A549 (cell line): Measurements from ENCODE around the gene ITGB1BP1.

Source experiments
- CTCF ChIP-seq: fragments of >200 bp; sonication (Bioruptor Twin); formaldehyde crosslinking; IDR thresholded peaks from 3 replicates; pipeline ENCODE4 v1.5.1; 2016
- E2F6 ChIP-seq: IDR thresholded peaks from 2 replicates; pipeline ENCODE4 v1.6.1; 2012; ENCODE audit warnings: low read depth, borderline replicate concordance
- POLR2A ChIP-seq: IDR thresholded peaks from 2 replicates; pipeline ENCODE4 v1.6.1; 2012; ENCODE audit warnings: mild to moderate bottlenecking, low read length
- RCOR1 ChIP-seq: fragments of 150-350 bp; IDR thresholded peaks from 2 replicates; pipeline ENCODE4 v1.6.1; 2014; ENCODE audit warnings: antibody characterized with exemption, low read length, low read depth

- no peak; the same call in 2 of the 3 replicates for TF ChIP-seq CTCF
- TF ChIP-seq RCOR1: no peak
- peak; percentile 52 for TF ChIP-seq POLR2A
- TF ChIP-seq E2F6: peak; percentile 70; the same call in 1 of the 2 replicates
These were observed at the start of gene ITGB1BP1, which contains the start of gene CPSF3 for GRCh38 chr2:9423100-9423921.
